Chondrocyte (in vitro differentiated cells): ENCODE results near the gene MGAT3. TPM values are rescaled to one million over a fixed set of nuclear protein-coding genes. Genes with fewer than 3 reads are reported as not detected.

ENCODE experiments used
- DNase-seq: peaks from one replicate; pipeline ENCODE4 v3.0.0; 2021; ENCODE audit warnings: mixed read lengths, low spot score
- H3K27ac Mint-ChIP-seq: one replicate; pipeline ENCODE4 v1.8.0; 2021; ENCODE audit warnings: mild to moderate bottlenecking, moderate library complexity, mixed read lengths; ENCODE audit not compliant: unreplicated experiment
- H3K27me3 Mint-ChIP-seq: 2 replicates; pipeline ENCODE4 v1.8.0; 2021; ENCODE audit warnings: low read depth, mixed read lengths
- H3K36me3 Mint-ChIP-seq: 2 replicates; pipeline ENCODE4 v1.8.0; 2021; ENCODE audit warnings: low read depth, mixed read lengths
- H3K4me1 Mint-ChIP-seq: 2 replicates; pipeline ENCODE4 v1.8.0; 2021; ENCODE audit warnings: low read depth, mild to moderate bottlenecking, mixed read lengths
- H3K4me3 Mint-ChIP-seq: one replicate; pipeline ENCODE4 v1.8.0; 2021; ENCODE audit warnings: mild to moderate bottlenecking, moderate library complexity, mixed read lengths; ENCODE audit not compliant: unreplicated experiment
- H3K9me3 Mint-ChIP-seq: 2 replicates; pipeline ENCODE4 v1.8.0; 2021; ENCODE audit warnings: low read depth, mixed read lengths
- total RNA-seq: library from RNA; stranded (reverse); gene quantifications from 3 replicates; pipeline ENCODE4 v1.2.1, GENCODE V29; 2021
- TF ChIP-seq, protein P1 (sequence below): fragments of 200-600 bp; sonication (generic); IDR thresholded peaks from 2 replicates; pipeline ENCODE4 v1.5.0; 2021; ENCODE audit warnings: antibody characterized with exemption, mild to moderate bottlenecking, moderate library complexity

The MGAT3 gene
- total RNA-seq, 1 donor from 2014 or later: 6.1 TPM

DNA sequence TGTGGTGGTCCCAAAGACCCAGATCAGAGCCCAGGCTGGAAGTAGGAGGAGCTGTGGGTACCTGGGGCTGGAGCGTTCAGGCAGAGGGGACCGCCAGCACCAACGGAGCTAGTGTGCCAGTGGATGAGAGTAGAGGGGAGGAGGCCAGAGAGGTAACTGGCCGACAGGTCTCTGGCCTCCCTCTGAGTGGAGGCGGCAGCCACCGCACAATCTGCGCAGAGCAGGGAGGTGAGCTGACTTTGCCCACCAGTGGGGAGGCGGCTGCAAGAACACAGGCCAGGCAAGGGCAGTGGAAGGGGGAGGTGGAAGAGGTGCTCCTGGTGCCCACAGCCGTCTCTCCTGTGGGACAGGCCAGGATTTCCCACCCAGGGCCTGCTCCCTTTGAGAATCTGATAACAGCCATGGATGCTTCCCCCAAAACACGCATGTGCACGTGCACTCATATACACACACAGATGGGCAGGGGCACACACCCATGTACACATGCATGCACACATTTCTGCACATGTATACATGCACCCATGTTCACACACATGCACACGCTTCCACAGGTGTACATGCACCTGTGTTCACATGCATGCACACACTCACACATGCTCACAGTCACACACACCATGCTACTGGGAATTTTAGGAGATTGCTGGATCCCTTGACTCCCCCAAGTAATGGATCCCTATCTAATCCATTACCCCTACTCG is 6.4 kb upstream of the MGAT3 start:
- no peaks in the 10 kb centered on the region for H3K27me3 Mint-ChIP-seq
- no peaks in the 10 kb centered on the region for H3K9me3 Mint-ChIP-seq
- peaks cover 15% of the 10 kb centered on the region for H3K4me1 Mint-ChIP-seq
- H3K4me3 Mint-ChIP-seq: no peak overlapping the region
- peak; percentile 79 for DNase-seq
- TF ChIP-seq, protein P1, sequence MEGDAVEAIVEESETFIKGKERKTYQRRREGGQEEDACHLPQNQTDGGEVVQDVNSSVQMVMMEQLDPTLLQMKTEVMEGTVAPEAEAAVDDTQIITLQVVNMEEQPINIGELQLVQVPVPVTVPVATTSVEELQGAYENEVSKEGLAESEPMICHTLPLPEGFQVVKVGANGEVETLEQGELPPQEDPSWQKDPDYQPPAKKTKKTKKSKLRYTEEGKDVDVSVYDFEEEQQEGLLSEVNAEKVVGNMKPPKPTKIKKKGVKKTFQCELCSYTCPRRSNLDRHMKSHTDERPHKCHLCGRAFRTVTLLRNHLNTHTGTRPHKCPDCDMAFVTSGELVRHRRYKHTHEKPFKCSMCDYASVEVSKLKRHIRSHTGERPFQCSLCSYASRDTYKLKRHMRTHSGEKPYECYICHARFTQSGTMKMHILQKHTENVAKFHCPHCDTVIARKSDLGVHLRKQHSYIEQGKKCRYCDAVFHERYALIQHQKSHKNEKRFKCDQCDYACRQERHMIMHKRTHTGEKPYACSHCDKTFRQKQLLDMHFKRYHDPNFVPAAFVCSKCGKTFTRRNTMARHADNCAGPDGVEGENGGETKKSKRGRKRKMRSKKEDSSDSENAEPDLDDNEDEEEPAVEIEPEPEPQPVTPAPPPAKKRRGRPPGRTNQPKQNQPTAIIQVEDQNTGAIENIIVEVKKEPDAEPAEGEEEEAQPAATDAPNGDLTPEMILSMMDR: no peak
- no peak overlapping the region for H3K27ac Mint-ChIP-seq
- H3K36me3 Mint-ChIP-seq: no peaks in the 10 kb centered on the region

DNA sequence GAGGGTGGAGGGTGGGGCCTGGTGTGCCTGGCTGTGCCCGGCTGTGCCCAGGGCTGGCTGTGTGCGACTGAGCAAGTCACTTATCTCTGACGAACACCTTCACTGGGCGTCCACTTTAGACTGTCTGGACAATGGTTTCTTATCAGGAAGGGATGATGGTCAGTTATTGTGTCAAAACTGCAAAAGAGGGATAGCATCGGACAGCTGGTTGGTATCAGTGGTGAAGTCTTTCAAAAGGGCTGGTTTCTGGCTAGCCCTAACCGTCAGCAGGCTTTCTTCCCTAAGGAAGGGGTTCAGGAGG is 4.1 kb upstream of the MGAT3 start:
- no peaks in the 10 kb centered on the region for H3K36me3 Mint-ChIP-seq
- no peaks in the 10 kb centered on the region for H3K9me3 Mint-ChIP-seq
- H3K4me1 Mint-ChIP-seq: peaks cover 22% of the 10 kb centered on the region
- H3K27me3 Mint-ChIP-seq: no peaks in the 10 kb centered on the region
- TF ChIP-seq, protein P1: no peak
- H3K27ac Mint-ChIP-seq: no peak overlapping the region
- H3K4me3 Mint-ChIP-seq: no peak overlapping the region
- no peak for DNase-seq

DNA sequence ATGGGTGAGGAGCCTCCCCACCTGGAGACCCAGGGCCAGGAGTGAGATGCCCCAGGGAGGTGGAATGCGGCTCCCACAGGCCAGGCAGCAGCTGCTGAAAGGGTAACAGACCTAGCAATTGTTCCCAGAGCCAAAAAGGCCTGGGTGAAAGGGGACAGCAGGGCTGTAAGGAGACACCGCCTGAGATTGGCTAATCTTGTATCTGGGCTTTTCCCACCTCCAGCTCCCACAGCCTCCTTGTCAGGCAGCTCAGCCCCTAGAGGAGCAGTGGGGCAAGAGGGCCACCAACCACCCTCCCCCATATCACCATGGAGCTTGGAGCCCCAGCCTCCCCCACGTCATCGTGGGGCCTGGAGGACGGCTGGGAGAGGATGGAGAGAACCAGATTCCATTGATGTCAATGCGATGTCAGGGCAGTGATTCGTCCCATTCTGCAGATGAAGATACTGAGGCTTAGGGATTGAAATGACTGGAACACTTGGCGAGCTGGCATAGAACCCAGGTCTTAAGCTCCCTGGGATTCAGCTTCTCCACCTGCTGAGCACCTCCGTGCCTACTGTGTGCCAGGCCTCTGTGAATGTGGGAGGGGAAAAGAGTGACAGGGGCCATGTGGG is 2.9 kb upstream of the MGAT3 start:
- Mint-ChIP-seq H3K36me3 (no peaks in the 10 kb centered on the region), H3K9me3 (no peaks in the 10 kb centered on the region), H3K4me3 (no peak overlapping the region), H3K27me3 (no peaks in the 10 kb centered on the region), H3K4me1 (peaks cover 30% of the 10 kb centered on the region), H3K27ac (no peak overlapping the region)
- TF ChIP-seq, protein P1: no peak
- no peak for DNase-seq

DNA sequence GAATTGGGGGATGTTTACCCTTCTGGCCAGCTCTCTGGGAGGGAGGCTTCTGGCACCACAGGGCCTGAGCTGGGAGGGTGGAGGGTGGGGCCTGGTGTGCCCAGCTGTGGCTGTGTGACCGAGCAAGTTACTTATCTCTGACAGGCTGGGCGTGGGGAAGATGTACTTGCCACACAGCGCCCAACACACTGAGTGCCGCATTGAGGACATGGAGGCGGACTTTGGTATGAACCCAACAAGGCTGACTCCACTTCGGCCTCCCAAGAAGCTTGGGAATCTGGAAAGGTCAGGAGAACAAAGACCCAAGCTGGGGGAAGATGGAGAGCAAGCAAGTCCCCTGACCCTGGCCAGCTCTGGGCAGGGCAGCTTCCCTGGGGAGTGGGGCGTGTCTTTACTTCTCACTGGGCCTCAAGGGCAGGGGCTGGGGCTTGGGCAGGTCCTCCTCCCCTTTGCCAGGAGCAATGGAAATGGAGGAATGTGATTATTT is 2.4 kb upstream of the MGAT3 start:
- peak overlapping the region; percentile 57 for H3K27ac Mint-ChIP-seq
- TF ChIP-seq, protein P1: no peak
- peaks cover 30% of the 10 kb centered on the region for H3K4me1 Mint-ChIP-seq
- no peak for DNase-seq
- no peak overlapping the region for H3K4me3 Mint-ChIP-seq
- H3K9me3 Mint-ChIP-seq: no peaks in the 10 kb centered on the region
- no peaks in the 10 kb centered on the region for H3K36me3 Mint-ChIP-seq
- no peaks in the 10 kb centered on the region for H3K27me3 Mint-ChIP-seq

DNA sequence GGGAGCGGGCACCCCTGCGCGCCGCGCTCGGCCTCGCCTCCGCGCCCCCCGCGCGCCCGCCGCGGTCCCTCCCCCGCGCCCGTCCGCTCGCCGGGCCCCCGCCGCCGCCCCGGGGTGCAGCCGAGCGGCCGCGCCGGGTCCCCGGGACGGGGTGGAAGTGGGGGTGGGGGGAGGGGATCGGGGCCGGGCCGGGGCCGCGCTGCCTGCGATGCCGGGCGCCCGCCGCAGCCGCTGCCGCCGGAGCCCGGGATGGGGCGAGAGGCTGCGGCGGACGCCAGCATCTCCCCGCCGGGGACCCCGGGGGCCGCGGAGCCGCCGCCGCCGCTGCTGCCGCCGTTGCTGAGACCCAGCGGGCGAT is 365 bp downstream of the MGAT3 start:
- no peak overlapping the region for H3K4me3 Mint-ChIP-seq
- H3K4me1 Mint-ChIP-seq: peaks cover 28% of the 10 kb centered on the region
- no peak for DNase-seq
- H3K27me3 Mint-ChIP-seq: no peaks in the 10 kb centered on the region
- H3K36me3 Mint-ChIP-seq: no peaks in the 10 kb centered on the region
- TF ChIP-seq, protein P1: no peak
- no peak overlapping the region for H3K27ac Mint-ChIP-seq
- H3K9me3 Mint-ChIP-seq: no peaks in the 10 kb centered on the region
